ENCODE results near the gene NCF2. TPM values are rescaled to one million over a fixed set of nuclear protein-coding genes. Genes with fewer than 3 reads are reported as not detected.

NCF2 gene
- 4.4 TPM for total RNA-seq

DNA sequence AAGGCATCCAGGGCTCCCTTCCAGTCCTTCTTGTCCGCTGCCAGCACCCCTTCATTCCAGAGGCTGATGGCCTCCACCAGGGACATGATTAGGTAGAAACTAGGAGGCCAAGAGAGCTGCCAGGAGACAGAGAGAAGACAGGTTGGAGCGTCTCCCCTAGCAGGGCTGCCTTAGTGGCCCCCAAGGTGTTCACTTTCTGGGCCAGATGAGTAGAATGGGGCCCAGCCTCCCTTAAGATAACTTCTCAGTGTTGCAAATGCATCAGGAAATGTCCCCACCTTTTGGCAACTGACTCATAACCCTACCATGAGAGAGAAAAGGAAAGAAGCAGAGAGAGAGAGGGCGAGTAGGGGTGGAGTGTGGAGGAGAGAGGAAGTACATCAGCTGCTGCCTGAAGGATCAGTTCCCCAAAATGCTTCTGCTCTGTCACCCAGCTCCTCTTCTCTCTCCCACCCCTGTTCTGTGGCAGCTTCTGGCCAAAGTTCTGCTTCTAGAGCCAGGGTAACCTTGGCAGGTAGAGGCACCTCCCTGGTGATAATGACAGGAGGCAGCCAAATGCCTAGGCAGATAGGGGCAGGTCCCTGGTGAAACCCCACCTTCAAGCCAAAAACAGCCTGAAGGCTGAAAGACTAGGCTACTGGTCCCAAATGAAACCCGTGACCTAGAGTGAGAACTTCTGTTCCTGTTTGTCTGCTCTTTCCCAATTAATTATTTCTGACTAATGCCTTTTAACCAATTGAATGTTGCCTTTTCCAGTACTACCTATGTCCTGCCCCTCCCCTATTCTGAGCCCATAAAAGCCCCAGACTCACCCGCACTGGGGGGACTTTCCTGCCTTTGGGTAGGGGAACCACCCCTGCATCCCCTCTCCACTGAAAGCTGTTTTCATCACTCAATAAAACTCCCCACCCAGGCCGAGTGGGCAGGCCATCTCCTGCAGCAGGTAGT, at the start of gene NCF2:
Gene NCF2, minus strand, starts transcription at position 216 of the 948 bp plus-strand sequence. Its CDS starts 130 bp downstream, at position 86.

DNA sequence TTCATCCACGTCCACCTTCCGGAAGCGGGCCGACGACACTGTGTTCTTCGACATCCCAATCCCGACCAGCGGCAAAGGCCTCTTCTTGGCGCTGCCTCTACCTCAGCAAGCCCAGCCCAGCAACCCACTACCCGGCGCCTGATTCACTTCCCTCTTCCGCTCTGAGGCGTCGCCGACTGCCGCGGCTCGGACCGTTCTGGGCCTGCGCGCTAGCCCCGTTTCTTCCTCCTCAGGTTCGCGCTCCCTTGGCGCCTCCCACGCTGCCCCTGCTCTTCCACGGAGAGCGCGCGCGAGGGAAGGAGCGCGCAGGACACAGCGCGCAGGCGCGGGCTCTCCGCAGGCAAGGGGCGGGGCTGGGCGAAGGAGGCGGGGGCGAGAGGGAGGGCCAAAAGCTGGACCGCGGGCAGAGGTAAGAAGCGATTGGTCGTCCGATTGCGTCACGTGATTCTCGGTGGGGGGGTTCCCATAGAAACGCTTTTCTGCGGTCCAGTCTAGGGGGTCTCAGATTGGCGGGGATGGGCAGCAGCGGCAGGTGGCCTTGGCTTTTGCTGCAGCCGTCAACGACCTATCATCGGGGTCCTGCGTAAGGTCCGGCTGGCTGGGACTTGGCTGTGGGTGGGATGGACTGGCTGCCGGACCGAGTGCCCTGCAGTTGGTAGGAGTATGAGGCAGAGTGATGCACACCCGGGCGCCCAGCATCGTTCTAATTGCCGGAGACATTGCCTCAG, 45.5 kb upstream of the NCF2 start, which contains the start of gene ARPC5:
Gene ARPC5, minus strand, starts transcription at position 178 of the 728 bp plus-strand sequence. Its CDS starts 124 bp downstream, at position 54.

Other genes starting within 250 kb of the NCF2 start
- 51.0 TPM for gene NMNAT2, start 172.1 kb downstream of the NCF2 start, total RNA-seq
- gene SMG7, start 118.0 kb downstream of the NCF2 start, total RNA-seq = 38.1 TPM
- gene ARPC5, start 45.3 kb upstream of the NCF2 start, total RNA-seq = 103 TPM
- 0.23 TPM for gene APOBEC4, start 62.9 kb upstream of the NCF2 start, total RNA-seq
- 25.6 TPM for gene RGL1, start 214.7 kb upstream of the NCF2 start, total RNA-seq

Data from diencephalon (tissue), 1 donor.